ENCODE data around the gene XYLT1. TPM values are rescaled to one million over a fixed set of nuclear protein-coding genes. Genes with fewer than 3 reads are reported as not detected.
"Not testable (repeated sequence)": the region's sequence is repeated elsewhere in the genome, so short reads cannot be mapped to it uniquely, and the experiment has no call there.

XYLT1 gene
- polyA plus RNA-seq, 1 of the 3 experiments (the other 2 are of a cell fraction): 17.6 TPM

- H3F3A ChIP-seq (replicated peaks; ENCODE audit: insufficient read depth): peaks cover 34% of the 10 kb centered on the region
- no peaks in the 10 kb centered on the region for H3K9me3 ChIP-seq
- H3K36me3 ChIP-seq (replicated peaks in 1 of 2; ENCODE audit: control insufficient read depth in 1 of 2, insufficient read depth in 2 of 2, low read length in 1 of 2): no peaks in the 10 kb centered on the region
- no peak for DNase-seq
- H3K4me1 ChIP-seq (ENCODE audit: control insufficient read depth in 1 of 2, insufficient read depth in 2 of 2, low read depth in 1 of 2, low read length in 1 of 2): peaks cover 4 to 27% of the 10 kb centered on the region in 2 experiments; a peak in 3 of 4 replicates
- H3K27me3 ChIP-seq (ENCODE audit: insufficient read depth): no peaks in the 10 kb centered on the region
- H3K79me2 ChIP-seq (ENCODE audit: insufficient read depth): no peaks in the 10 kb centered on the region
- POLR2A ChIA-PET: no interaction called here
- H3K4me3 ChIP-seq (ENCODE audit: low read depth in 2 of 2, low read length in 1 of 2): no peak overlapping the region
- no peak for TF ChIP-seq USF1 (IDR thresholded peaks at IDR 0.05; ENCODE audit: borderline replicate concordance, low read depth)
- TF ChIP-seq GABPA (IDR thresholded peaks at IDR 0.05; ENCODE audit: low read depth): no peak
- no peak for TF ChIP-seq MEF2A (IDR thresholded peaks at IDR 0.05; ENCODE audit: borderline replicate concordance, low read depth)
- TF ChIP-seq ELF1 (IDR thresholded peaks at IDR 0.05): no peak
- no peak for TF ChIP-seq RXRA (IDR thresholded peaks at IDR 0.05; ENCODE audit: borderline replicate concordance, low read depth)
- TF ChIP-seq IRF3 (IDR thresholded peaks at IDR 0.05; ENCODE audit: low read depth, low read length): no peak
- no peak for TF ChIP-seq NFIC (IDR thresholded peaks at IDR 0.05; ENCODE audit: borderline replicate concordance)
- no peak for TF ChIP-seq GATA2 (CRISPR knock-in tag; IDR thresholded peaks at IDR 0.05)
- no peak for TF ChIP-seq YY1 (IDR thresholded peaks at IDR 0.05; ENCODE audit: low read depth)
- TF ChIP-seq FOXJ3 (CRISPR knock-in tag; IDR thresholded peaks at IDR 0.05): no peak
- no peak for TF ChIP-seq TAF1 (IDR thresholded peaks at IDR 0.05; ENCODE audit: borderline replicate concordance, low read depth, low read length)
- H3K9me2 ChIP-seq: no peaks in the 10 kb centered on the region
- CTCF ChIA-PET: interaction anchor here (1.3 kb wide), 1 partner anchor 48 kb away, joined by 4 read pairs; no protein-coding TSS in a partner anchor
- no peaks in the 10 kb centered on the region for H4K20me1 ChIP-seq (ENCODE audit: insufficient read depth)
- no peak overlapping the region for H3K27ac ChIP-seq (ENCODE audit: low read depth in 2 of 2, low read length in 1 of 2)
- no peak overlapping the region for H2AFZ ChIP-seq (ENCODE audit: low read depth)
- H3K9ac ChIP-seq: no peak overlapping the region
- WGBS (ENCODE audit: low lambda C conversion rate): 79% methylated on average over 9 of the region's 9 CpGs
- H3K4me2 ChIP-seq: no peak overlapping the region
Measured at GRCh38 chr16:17508303-17508702, 37.5 kb upstream of the XYLT1 start.

- WGBS (ENCODE audit: low lambda C conversion rate): 62% methylated on average over 8 of the region's 8 CpGs
- H3K9me3 ChIP-seq; H3K9me2 ChIP-seq; POLR2A ChIA-PET; H3K27me3 ChIP-seq (ENCODE audit: insufficient read depth); DNase-seq; H2AFZ ChIP-seq (ENCODE audit: low read depth); H4K20me1 ChIP-seq (ENCODE audit: insufficient read depth); H3K4me3 ChIP-seq (ENCODE audit: low read depth in 2 of 2, low read length in 1 of 2); H3K9ac ChIP-seq; H3K36me3 ChIP-seq (replicated peaks in 1 of 2; ENCODE audit: control insufficient read depth in 1 of 2, insufficient read depth in 2 of 2, low read length in 1 of 2); H3K27ac ChIP-seq (ENCODE audit: low read depth in 2 of 2, low read length in 1 of 2); H3K4me2 ChIP-seq; H3K79me2 ChIP-seq (ENCODE audit: insufficient read depth): not testable (repeated sequence)
- H3F3A ChIP-seq (replicated peaks; ENCODE audit: insufficient read depth): peaks cover 26% of the 10 kb centered on the region
- CTCF ChIA-PET: interaction anchor here (1.3 kb wide), 1 partner anchor 49 kb away, joined by 4 read pairs; no protein-coding TSS in a partner anchor
- H3K4me1 ChIP-seq (ENCODE audit: control insufficient read depth in 1 of 2, insufficient read depth in 2 of 2, low read depth in 1 of 2, low read length in 1 of 2): peaks cover 0 to 19% of the 10 kb centered on the region in 2 experiments; a peak in 3 of 4 replicates
Measured at GRCh38 chr16:17507516-17507915, 36.8 kb upstream of the XYLT1 start.

GRCh38 chr16:17505828-17506227 is 35.1 kb upstream of the XYLT1 start:
- H2AFZ ChIP-seq (ENCODE audit: low read depth); H3K4me3 ChIP-seq (ENCODE audit: low read depth in 2 of 2, low read length in 1 of 2); H3K4me1 ChIP-seq (ENCODE audit: control insufficient read depth in 1 of 2, insufficient read depth in 2 of 2, low read depth in 1 of 2, low read length in 1 of 2); DNase-seq; H3K27ac ChIP-seq (ENCODE audit: low read depth in 2 of 2, low read length in 1 of 2); H4K20me1 ChIP-seq (ENCODE audit: insufficient read depth); POLR2A ChIA-PET; CTCF ChIA-PET; H3K36me3 ChIP-seq (replicated peaks in 1 of 2; ENCODE audit: control insufficient read depth in 1 of 2, insufficient read depth in 2 of 2, low read length in 1 of 2); H3K27me3 ChIP-seq (ENCODE audit: insufficient read depth); H3K9me2 ChIP-seq; H3K79me2 ChIP-seq (ENCODE audit: insufficient read depth); H3K9me3 ChIP-seq; H3K4me2 ChIP-seq; H3K9ac ChIP-seq: not testable (repeated sequence)
- no CpG with 5 or more reads among the region's 26 CpGs for WGBS (ENCODE audit: low lambda C conversion rate)
- H3F3A ChIP-seq (replicated peaks; ENCODE audit: insufficient read depth): peaks cover 12% of the 10 kb centered on the region

Data from SK-N-SH (cell line).